Measurements from ENCODE around the gene RPS28. TPM values are rescaled to one million over a fixed set of nuclear protein-coding genes. Genes with fewer than 3 reads are reported as not detected.
"Not testable (repeated sequence)": the region's sequence is repeated elsewhere in the genome, so short reads cannot be mapped to it uniquely, and the experiment has no call there.

Gene RPS28
- total RNA-seq (1,209 TPM), polyA plus RNA-seq (1,415 TPM)
- long read RNA-seq, donor 1, transcript RPS28-203 (4 exons, 1,326 nt): major isoform, 13 of 20 reads
- long read RNA-seq, donor 1, partial matches to known transcripts: 7 of 20 reads
- long read RNA-seq, donor 1, other reads (novel, unspliced or antisense): 0 of 20 reads
- long read RNA-seq, donor 2, transcript RPS28-204 (2 exons, 912 nt): minor isoform, 5 of 422 reads
- long read RNA-seq, donor 2, transcript RPS28-201 (3 exons, 334 nt): minor isoform, 8 of 422 reads
- long read RNA-seq, donor 2, transcript RPS28-202 (3 exons, 1,523 nt): minor isoform, 5 of 422 reads
- long read RNA-seq, donor 2, transcript RPS28-203 (4 exons, 1,326 nt): major isoform, 366 of 422 reads
- long read RNA-seq, donor 2, partial matches to known transcripts: 33 of 422 reads
- long read RNA-seq, donor 2, other reads (novel, unspliced or antisense): 5 of 422 reads
- long read RNA-seq, donor 3, transcript RPS28-201 (3 exons, 334 nt): minor isoform, 5 of 209 reads
- long read RNA-seq, donor 3, transcript RPS28-203 (4 exons, 1,326 nt): major isoform, 147 of 209 reads
- long read RNA-seq, donor 3, transcript RPS28-204 (2 exons, 912 nt): minor isoform, 7 of 209 reads
- long read RNA-seq, donor 3, partial matches to known transcripts: 49 of 209 reads
- long read RNA-seq, donor 3, other reads (novel, unspliced or antisense): 0 of 209 reads
- long read RNA-seq, donor 4, transcript RPS28-203 (4 exons, 1,326 nt): major isoform, 100 of 483 reads
- long read RNA-seq, donor 4, partial matches to known transcripts: 375 of 483 reads
- long read RNA-seq, donor 4, other reads (novel, unspliced or antisense): 5 of 483 reads
- long read RNA-seq, donor 5, transcript RPS28-203 (4 exons, 1,326 nt): major isoform, 420 of 549 reads
- long read RNA-seq, donor 5, transcript RPS28-204 (2 exons, 912 nt): minor isoform, 8 of 549 reads
- long read RNA-seq, donor 5, partial matches to known transcripts: 113 of 549 reads
- long read RNA-seq, donor 5, other reads (novel, unspliced or antisense): 0 of 549 reads
- long read RNA-seq, donor 6, transcript RPS28-203 (4 exons, 1,326 nt): major isoform, 129 of 152 reads
- long read RNA-seq, donor 6, partial matches to known transcripts: 14 of 152 reads
- long read RNA-seq, donor 6, other reads (novel, unspliced or antisense): 0 of 152 reads
- long read RNA-seq, donor 7, transcript RPS28-203 (4 exons, 1,326 nt): major isoform, 162 of 236 reads
- long read RNA-seq, donor 7, partial matches to known transcripts: 67 of 236 reads
- long read RNA-seq, donor 7, other reads (novel, unspliced or antisense): 0 of 236 reads
- long read RNA-seq, donor 8, transcript RPS28-203 (4 exons, 1,326 nt): major isoform, 98 of 107 reads
- long read RNA-seq, donor 8, partial matches to known transcripts: 7 of 107 reads
- long read RNA-seq, donor 8, other reads (novel, unspliced or antisense): 0 of 107 reads
- long read RNA-seq, donor 9, transcript RPS28-203 (4 exons, 1,326 nt): major isoform, 90 of 134 reads
- long read RNA-seq, donor 9, partial matches to known transcripts: 39 of 134 reads
- long read RNA-seq, donor 9, other reads (novel, unspliced or antisense): 0 of 134 reads
- long read RNA-seq, donor 10, transcript RPS28-203 (4 exons, 1,326 nt): major isoform, 175 of 221 reads
- long read RNA-seq, donor 10, partial matches to known transcripts: 42 of 221 reads
- long read RNA-seq, donor 10, other reads (novel, unspliced or antisense): 0 of 221 reads

GRCh38 chr19:8321067-8321985 lies at the start of gene RPS28, which contains the start of gene NDUFA7:
Gene RPS28, plus strand, starts transcription at chr19:8321496. Its CDS starts 35 bp downstream, at chr19:8321531.
Gene NDUFA7, minus strand, starts transcription at chr19:8321375. Its CDS starts 17 bp downstream, at chr19:8321358.
- no peaks in the 10 kb centered on the region for H3K27me3 ChIP-seq (ENCODE audit: control insufficient read depth in 2 of 2, insufficient read depth in 1 of 2, low read length in 1 of 2)
- peaks cover 15 to 37% of the 10 kb centered on the region in 2 donors for H3K4me1 ChIP-seq (ENCODE audit: control insufficient read depth in 2 of 2, insufficient read depth in 2 of 2, low read length in 2 of 2)
- peak within 1 kb of the TSS; percentile 92 for H3K27ac ChIP-seq (ENCODE audit: low read depth in 1 of 2, low read length in 1 of 2)
- peak; percentile 93 to 99 (median 98) for DNase-seq (ENCODE audit: low read depth in 6 of 9, low spot score in 9 of 9)
- H3K36me3 ChIP-seq (ENCODE audit: control insufficient read depth in 2 of 2, insufficient read depth in 2 of 2, low read length in 1 of 2): peaks cover 28 to 33% of the 10 kb centered on the region in 2 donors
- under 1% methylated on average over 72 of the region's 72 CpGs for WGBS
- H3K9me3 ChIP-seq (ENCODE audit: control insufficient read depth in 2 of 2, insufficient read depth in 1 of 2, low read length in 1 of 2): peaks cover 0 to 4% of the 10 kb centered on the region in 2 donors
- H3K4me3 ChIP-seq (ENCODE audit: low read length in 2 of 2): peak within 1 kb of the TSS; percentile 85 to 95

DNA sequence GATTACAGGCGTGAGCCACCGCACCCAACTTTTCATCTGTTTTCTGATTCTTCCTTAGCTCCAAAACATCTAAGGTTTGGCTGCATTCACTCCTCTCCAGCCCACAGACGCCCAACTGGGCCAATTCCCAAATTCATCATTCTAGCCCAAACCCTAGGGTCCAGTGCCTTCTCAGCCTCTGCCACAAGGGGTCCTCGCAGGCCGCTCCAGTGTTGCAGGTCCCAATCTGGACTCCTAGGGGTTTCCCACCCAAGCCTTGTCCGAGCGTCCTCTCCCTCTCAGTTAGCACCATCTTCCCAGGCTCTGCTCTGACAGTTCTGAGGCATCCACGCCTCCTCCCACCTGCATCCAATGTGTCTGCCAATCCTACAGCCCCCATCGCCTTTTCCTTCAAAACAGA lies 44.8 kb upstream of the RPS28 start:
- DNase-seq (ENCODE audit: low read depth in 6 of 9, low spot score in 9 of 9); H3K4me1 ChIP-seq (ENCODE audit: control insufficient read depth in 2 of 2, insufficient read depth in 2 of 2, low read length in 2 of 2); H3K4me3 ChIP-seq (ENCODE audit: low read length in 2 of 2); H3K9me3 ChIP-seq (ENCODE audit: control insufficient read depth in 2 of 2, insufficient read depth in 1 of 2, low read length in 1 of 2); H3K27ac ChIP-seq (ENCODE audit: low read depth in 1 of 2, low read length in 1 of 2); H3K36me3 ChIP-seq (ENCODE audit: control insufficient read depth in 2 of 2, insufficient read depth in 2 of 2, low read length in 1 of 2); H3K27me3 ChIP-seq (ENCODE audit: control insufficient read depth in 2 of 2, insufficient read depth in 1 of 2, low read length in 1 of 2): not testable (repeated sequence)
- no CpG with 5 or more reads among the region's 9 CpGs for WGBS

DNA sequence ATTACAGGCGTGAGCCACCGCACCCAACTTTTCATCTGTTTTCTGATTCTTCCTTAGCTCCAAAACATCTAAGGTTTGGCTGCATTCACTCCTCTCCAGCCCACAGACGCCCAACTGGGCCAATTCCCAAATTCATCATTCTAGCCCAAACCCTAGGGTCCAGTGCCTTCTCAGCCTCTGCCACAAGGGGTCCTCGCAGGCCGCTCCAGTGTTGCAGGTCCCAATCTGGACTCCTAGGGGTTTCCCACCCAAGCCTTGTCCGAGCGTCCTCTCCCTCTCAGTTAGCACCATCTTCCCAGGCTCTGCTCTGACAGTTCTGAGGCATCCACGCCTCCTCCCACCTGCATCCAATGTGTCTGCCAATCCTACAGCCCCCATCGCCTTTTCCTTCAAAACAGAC lies 30.0 kb upstream of the RPS28 start:
- H3K4me1 ChIP-seq (ENCODE audit: control insufficient read depth in 2 of 2, insufficient read depth in 2 of 2, low read length in 2 of 2); H3K4me3 ChIP-seq (ENCODE audit: low read length in 2 of 2); H3K27ac ChIP-seq (ENCODE audit: low read depth in 1 of 2, low read length in 1 of 2); H3K9me3 ChIP-seq (ENCODE audit: control insufficient read depth in 2 of 2, insufficient read depth in 1 of 2, low read length in 1 of 2); H3K36me3 ChIP-seq (ENCODE audit: control insufficient read depth in 2 of 2, insufficient read depth in 2 of 2, low read length in 1 of 2); DNase-seq (ENCODE audit: low read depth in 6 of 9, low spot score in 9 of 9); H3K27me3 ChIP-seq (ENCODE audit: control insufficient read depth in 2 of 2, insufficient read depth in 1 of 2, low read length in 1 of 2): not testable (repeated sequence)
- WGBS: no CpG with 5 or more reads among the region's 9 CpGs

DNA sequence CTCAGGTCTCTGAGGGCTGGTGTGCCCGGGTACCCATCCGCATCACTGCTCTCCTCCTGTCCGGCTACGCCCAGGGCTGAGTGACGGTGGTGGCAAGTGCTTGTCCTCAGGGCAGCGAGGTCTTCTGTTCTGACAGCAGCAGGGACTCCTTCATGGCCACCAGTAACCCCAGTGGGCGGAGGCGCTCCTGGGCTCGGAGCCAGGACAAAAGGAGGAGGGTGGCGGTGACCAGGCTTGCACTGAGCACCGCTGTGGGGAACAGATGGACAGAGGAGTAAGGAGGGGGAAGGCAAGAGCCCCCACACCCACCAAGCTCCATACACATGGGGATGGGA lies 19.0 kb upstream of the RPS28 start:
- no peak for DNase-seq (ENCODE audit: low read depth in 6 of 9, low spot score in 9 of 9)
- H3K27me3 ChIP-seq (ENCODE audit: control insufficient read depth in 2 of 2, insufficient read depth in 1 of 2, low read length in 1 of 2): no peaks in the 10 kb centered on the region
- H3K27ac ChIP-seq (ENCODE audit: low read depth in 1 of 2, low read length in 1 of 2): no peak overlapping the region
- peaks cover 19 to 20% of the 10 kb centered on the region in 2 donors for H3K36me3 ChIP-seq (ENCODE audit: control insufficient read depth in 2 of 2, insufficient read depth in 2 of 2, low read length in 1 of 2)
- H3K9me3 ChIP-seq (ENCODE audit: control insufficient read depth in 2 of 2, insufficient read depth in 1 of 2, low read length in 1 of 2): peaks cover 0 to 1% of the 10 kb centered on the region in 2 donors
- peaks cover under 1 to 16% of the 10 kb centered on the region in 2 donors for H3K4me1 ChIP-seq (ENCODE audit: control insufficient read depth in 2 of 2, insufficient read depth in 2 of 2, low read length in 2 of 2)
- H3K4me3 ChIP-seq (ENCODE audit: low read length in 2 of 2): no peak overlapping the region
- WGBS: 99% methylated on average over 11 of the region's 11 CpGs

DNA sequence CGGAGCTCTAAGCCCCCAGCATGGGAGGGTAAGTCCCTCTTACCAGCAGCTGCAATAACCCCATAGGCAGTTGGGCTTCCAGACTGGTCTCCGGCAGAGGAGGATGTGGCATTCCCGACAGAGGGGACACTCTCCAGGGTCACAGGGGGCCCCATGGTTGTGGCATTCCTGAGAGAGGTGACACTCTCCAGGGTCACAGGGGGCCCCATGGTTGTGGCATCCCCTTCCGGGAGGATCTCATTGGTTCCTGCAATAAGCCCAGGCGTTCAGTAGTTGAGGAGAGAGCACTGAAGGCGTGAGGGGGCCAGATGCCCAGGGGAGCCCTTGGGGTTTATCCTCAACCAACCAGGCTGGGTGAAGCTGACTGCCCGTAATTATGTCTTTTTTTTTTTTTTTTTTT lies 18.6 kb upstream of the RPS28 start:
- H3K4me3 ChIP-seq (ENCODE audit: low read length in 2 of 2): no peak overlapping the region
- no peaks in the 10 kb centered on the region for H3K27me3 ChIP-seq (ENCODE audit: control insufficient read depth in 2 of 2, insufficient read depth in 1 of 2, low read length in 1 of 2)
- H3K4me1 ChIP-seq (ENCODE audit: control insufficient read depth in 2 of 2, insufficient read depth in 2 of 2, low read length in 2 of 2): peaks cover 5 to 20% of the 10 kb centered on the region in 2 donors
- no peak overlapping the region for H3K27ac ChIP-seq (ENCODE audit: low read depth in 1 of 2, low read length in 1 of 2)
- whole genome bisulfite sequencing: 79% methylated on average over 7 of the region's 7 CpGs
- peaks cover 0 to 1% of the 10 kb centered on the region in 2 donors for H3K9me3 ChIP-seq (ENCODE audit: control insufficient read depth in 2 of 2, insufficient read depth in 1 of 2, low read length in 1 of 2)
- no peak for DNase-seq (ENCODE audit: low read depth in 6 of 9, low spot score in 9 of 9)
- H3K36me3 ChIP-seq (ENCODE audit: control insufficient read depth in 2 of 2, insufficient read depth in 2 of 2, low read length in 1 of 2): peaks cover 19 to 20% of the 10 kb centered on the region in 2 donors

DNA sequence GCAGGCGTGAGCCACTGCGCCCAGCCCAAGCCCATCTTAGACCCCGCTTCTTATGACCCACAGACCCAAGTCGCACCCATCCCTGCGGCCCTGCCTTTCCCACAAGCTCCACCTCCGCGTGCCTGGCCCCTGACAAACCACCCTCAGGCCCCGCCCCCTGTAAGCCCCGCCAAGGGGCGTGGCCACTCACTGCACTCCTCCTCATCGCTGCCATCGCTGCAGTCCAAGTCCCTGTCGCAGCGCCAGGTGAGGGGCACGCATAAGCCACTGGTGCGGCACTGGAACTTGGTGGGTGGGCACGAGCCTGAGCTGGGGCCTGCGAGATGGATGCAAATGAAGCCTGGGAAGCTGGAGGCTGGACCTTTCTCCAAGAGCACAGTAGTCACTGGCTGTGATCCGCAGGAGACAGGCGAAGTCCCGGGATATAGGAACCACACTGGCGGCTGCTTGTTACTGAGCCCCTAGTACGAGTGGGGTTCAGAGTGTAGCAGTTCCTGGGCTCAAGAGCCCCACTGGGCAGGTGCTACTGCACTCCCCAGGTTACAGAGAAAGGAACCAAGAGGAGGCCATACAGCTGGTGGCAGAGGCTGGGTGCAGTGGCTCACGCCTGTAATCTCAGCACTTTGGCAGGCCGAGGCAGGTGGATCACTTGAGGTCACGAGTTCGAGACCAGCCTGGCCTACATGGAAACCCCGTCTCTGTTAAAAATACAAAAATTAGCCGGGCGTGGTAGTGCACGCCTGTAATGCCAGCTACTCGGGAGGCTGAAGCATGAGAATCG lies 16.3 kb upstream of the RPS28 start:
- Histone ChIP-seq H3K27ac (ENCODE audit: low read depth in 1 of 2, low read length in 1 of 2) (no peak overlapping the region), H3K9me3 (ENCODE audit: control insufficient read depth in 2 of 2, insufficient read depth in 1 of 2, low read length in 1 of 2) (peaks cover 0 to 1% of the 10 kb centered on the region in 2 donors), H3K27me3 (ENCODE audit: control insufficient read depth in 2 of 2, insufficient read depth in 1 of 2, low read length in 1 of 2) (no peaks in the 10 kb centered on the region), H3K4me1 (ENCODE audit: control insufficient read depth in 2 of 2, insufficient read depth in 2 of 2, low read length in 2 of 2) (peaks cover 14 to 32% of the 10 kb centered on the region in 2 donors), H3K36me3 (ENCODE audit: control insufficient read depth in 2 of 2, insufficient read depth in 2 of 2, low read length in 1 of 2) (peaks cover 26% of the 10 kb centered on the region in 2 donors), H3K4me3 (ENCODE audit: low read length in 2 of 2) (no peak overlapping the region)
- DNase-seq (ENCODE audit: low read depth in 6 of 9, low spot score in 9 of 9): no peak
- WGBS: 89% methylated on average over 33 of the region's 33 CpGs

DNA sequence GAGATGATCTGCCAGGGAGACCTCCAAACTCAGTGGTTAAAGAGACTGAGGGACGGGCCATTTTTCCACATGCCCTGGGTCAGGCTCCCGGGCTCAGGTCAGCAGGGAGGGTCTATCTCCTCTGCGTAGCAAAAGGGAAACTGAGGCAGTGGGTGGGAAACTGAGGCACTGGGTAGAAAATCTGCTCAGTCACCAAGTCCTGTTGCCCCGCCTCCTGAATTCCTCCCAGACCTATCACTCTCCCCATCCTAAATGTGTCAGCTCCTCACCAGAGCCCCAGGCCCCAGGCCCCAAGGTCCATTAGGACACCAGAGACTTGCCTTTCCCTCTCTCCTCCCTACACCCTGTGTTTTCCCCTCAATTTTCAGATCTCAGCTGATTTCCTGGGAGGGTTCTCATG lies 15.5 kb upstream of the RPS28 start:
- Histone ChIP-seq H3K36me3 (ENCODE audit: control insufficient read depth in 2 of 2, insufficient read depth in 2 of 2, low read length in 1 of 2) (peaks cover 29 to 34% of the 10 kb centered on the region in 2 donors), H3K9me3 (ENCODE audit: control insufficient read depth in 2 of 2, insufficient read depth in 1 of 2, low read length in 1 of 2) (peaks cover 0 to 1% of the 10 kb centered on the region in 2 donors), H3K27me3 (ENCODE audit: control insufficient read depth in 2 of 2, insufficient read depth in 1 of 2, low read length in 1 of 2) (no peaks in the 10 kb centered on the region), H3K4me3 (ENCODE audit: low read length in 2 of 2) (no peak overlapping the region), H3K27ac (ENCODE audit: low read depth in 1 of 2, low read length in 1 of 2) (peak overlapping the region in 1 of 2 donors; percentile 40), H3K4me1 (ENCODE audit: control insufficient read depth in 2 of 2, insufficient read depth in 2 of 2, low read length in 2 of 2) (peaks cover 14 to 32% of the 10 kb centered on the region in 2 donors)
- no peak for DNase-seq (ENCODE audit: low read depth in 6 of 9, low spot score in 9 of 9)
- WGBS: 87% methylated on average over 4 of the region's 4 CpGs

Measured in thymus (tissue), 14 donors.